Activated naive CD4-positive, alpha-beta T cell treated with Interleukin-2 at 50 U/mL for 16 hours (primary cell): ENCODE results near the gene FBXL17.

Experiments used
- DNase-seq: peaks from one replicate; pipeline ENCODE4 v3.0.0-alpha.2; 2020

Gene FBXL17

DNA sequence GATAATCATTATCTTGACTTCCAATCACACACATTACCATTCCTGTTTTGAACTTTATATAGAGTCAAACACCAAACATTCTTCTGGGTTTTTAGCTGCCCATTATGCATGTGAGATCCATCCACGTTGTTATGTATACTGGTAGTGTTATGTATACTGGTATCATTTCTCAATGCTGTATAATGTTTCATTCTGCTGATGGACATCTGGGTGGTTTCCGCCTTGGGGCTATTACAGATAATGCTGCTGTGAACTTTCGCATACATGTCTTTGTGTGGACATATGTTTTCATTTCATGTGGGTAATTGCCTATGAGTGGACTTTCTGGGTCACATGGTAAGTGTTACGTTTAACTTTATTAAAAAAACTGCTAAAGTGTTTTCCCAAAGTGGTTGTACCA, 493.4 kb downstream of the FBXL17 start:
- no peak for DNase-seq

DNA sequence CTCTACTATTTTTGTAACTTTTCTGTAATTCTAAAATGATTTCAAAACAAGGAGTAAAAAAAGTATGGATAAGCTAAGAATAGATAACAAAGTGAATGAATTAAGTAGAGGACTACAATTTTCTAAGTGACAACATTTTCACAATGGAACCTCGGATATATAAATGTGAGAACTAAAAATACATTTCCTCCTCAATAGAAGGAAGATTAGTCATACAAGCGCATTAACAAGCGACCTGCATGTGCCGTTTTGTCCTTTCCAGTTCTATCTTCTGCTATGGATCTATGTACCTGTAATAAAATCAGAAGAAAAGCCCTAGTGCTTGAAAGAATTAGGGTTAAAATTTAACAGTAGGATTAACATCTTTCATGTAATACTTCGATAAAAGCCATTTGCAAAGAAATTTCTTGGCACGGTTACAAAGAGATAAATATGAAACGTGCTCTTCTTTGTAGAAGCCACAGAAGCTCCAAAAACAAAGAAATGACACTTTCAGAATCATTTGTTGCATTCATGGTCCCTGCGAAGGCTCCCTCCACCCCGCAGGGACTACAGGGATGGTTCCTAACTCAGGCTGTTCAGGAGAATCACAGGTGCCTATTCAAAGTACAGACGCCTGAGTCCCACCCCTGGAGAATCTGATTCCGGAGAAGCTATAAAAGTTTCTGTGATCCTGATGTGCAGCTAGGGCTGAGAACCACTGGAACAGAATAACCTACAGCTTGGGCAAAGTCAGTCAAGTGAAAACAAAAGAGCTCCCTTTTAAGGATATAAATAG, 494.5 kb downstream of the FBXL17 start:
- DNase-seq: no peak

DNA sequence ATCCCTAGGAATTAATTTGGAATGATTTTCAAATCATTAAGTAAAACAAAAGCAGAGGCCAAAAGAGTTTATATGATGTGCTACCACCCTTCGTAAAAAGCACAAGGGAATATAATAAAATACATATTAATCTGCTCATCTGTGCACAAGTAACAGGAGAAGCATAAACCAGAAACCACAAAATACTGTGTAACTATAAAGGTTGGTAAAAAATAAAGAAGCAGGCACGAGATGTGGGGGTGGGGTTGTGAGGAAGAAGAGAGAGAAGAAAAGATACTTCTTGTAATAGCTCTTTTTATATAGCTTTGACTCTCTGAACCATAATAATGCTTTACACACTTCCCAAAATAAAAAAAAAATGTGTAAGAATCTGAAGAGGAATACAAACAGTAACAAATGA, 496.3 kb downstream of the FBXL17 start:
- DNase-seq: no peak

DNA sequence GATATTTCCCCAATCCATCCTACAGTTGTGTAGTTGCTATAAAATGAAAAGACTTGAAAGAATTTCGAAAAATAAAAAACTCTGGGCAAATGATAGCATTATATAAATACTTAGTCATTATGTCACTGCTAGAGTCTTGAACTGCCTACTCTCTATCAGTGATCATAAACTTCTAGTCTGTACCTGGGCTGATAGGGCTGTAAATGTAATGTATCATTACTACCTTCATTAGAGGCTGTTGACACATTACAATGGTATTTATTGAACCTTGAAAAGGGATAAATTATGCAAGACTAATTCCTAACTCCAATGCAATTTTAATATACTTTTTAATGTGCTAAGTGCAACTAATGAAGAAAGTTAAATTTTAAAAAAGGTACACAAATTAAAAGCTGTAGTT, 497.0 kb downstream of the FBXL17 start:
- no peak for DNase-seq

DNA sequence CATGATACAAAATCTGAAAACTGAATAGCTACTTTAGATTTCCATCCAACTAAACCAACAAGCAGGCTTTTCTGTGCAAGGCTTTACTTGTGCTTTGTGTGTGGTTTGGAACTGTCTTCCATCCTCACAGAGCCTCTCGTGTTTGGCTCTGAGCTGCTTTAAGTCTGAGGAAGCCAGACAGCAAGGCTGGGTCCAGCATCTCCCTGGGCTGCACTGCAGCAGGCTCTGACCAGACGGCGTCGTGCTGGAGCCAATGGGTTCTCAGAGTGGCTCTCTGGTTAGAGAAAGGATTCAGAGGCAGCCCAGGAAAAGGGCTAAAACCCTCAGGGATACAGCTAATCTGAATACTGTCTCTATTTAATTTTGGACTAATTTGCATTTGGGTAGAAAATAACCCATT, 503.2 kb downstream of the FBXL17 start:
- no peak for DNase-seq

DNA sequence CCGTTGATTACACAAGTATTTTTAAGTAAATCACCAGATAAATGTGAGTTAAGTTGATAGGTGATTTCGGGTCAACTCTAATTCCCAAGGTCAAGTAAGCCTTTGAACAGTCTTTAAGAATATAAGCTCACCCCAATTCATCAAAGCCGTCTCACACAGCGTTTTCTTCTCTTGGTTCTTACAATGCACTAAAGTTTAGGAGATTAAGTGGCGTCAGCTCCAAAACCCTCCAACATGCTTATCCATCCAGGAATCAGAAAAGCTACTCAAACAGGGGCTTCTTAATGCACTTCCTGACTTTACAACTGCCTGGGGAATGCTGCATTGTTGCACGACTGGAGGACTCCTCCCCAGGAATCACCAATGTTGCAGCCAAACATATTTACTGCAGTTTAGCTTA, 505.0 kb downstream of the FBXL17 start:
- no peak for DNase-seq

DNA sequence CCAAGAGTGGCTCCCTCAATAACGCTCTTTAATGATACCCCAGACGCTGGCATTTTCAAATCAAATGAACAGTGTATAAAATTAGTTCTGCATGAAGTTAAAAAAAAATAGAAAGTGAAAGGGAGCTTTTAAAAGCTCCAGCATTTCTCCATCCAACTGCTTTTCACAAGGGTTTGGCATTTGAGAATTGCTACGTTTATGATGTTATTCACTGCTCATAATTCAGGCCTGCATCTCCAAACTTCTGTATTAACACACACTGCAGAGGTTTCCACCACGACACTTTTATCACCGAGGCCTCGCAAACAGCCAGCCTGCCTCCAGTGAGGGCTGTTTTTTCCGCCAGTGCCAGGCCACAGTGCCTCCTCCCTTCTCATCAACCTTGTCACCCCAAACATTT, 505.6 kb downstream of the FBXL17 start:
- DNase-seq: no peak

DNA sequence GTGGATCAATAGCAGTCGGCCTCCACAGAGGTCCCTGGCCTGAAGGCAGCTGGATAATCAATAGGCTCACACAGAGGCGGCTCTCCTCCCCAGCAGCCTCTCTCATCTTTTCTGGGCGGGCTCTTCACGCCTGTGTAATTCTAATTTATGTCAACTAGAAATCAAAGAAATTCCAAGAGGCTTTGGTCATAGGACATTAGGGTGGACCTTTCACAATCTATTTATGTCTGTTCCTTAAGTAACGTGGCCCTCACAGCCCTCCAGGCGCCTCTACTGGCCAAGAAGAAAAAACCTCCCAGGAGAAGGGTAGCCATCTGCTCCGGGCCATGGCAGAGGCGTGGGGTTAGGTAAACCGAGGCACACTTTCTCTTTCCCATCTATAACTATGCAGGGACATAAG, 506.1 kb downstream of the FBXL17 start:
- DNase-seq: no peak

DNA sequence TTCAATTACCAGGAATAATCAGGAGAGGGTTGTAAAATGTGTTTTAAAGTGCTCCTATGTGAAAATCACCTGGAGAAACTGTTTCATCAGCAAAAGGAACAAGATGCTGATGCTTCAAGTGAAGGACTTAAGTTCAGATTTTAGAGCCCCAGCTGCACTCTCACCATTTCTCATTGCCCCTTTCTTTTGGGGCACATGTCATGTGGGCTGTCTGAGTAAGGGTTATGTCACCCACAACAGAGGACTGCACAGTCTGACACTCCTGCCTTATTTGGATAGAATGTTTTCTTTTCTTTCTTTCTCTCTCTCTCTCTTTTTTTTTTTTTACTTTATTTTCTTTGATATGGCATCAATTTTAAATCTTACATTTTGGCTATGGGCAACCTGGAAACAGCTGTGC, 507.1 kb downstream of the FBXL17 start:
- DNase-seq: no peak

DNA sequence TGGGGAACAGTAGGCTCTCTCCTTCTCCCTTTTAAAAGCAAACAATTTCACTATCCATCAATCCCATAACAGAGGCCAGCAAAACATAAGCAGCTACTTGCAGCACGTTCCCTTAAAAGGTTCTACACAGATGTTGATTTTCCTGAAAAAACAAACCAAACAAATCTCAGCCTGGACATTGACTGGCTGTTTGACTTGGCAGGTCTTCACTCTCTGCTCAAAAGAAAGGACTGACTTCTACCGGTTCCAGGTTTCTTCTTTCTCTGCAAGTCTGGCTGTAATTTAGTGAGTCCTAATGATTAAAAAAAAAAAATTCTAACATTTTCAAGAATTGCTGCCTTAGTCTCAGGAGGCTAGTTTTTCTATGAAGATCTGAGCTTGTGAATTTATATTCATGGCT, 508.0 kb downstream of the FBXL17 start:
- no peak for DNase-seq

DNA sequence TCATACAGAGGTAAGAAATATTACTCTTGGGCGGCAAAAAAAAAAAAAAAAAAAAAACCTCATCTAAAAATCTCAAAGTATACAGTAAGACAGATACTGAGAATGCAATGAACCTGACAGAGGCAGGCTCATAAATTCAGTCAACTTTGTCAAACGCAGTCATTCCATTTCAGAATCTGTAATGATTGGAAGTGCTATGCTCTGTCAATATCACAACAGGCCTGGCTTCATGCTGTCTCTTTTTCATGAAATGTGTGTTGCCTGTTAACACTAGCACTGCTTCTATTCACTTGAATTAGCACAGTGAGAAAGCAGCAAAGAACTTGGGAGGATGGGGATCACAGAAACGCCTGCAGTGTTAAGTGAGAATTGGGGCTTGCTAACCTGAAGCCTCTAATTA, 510.9 kb downstream of the FBXL17 start:
- no peak for DNase-seq

DNA sequence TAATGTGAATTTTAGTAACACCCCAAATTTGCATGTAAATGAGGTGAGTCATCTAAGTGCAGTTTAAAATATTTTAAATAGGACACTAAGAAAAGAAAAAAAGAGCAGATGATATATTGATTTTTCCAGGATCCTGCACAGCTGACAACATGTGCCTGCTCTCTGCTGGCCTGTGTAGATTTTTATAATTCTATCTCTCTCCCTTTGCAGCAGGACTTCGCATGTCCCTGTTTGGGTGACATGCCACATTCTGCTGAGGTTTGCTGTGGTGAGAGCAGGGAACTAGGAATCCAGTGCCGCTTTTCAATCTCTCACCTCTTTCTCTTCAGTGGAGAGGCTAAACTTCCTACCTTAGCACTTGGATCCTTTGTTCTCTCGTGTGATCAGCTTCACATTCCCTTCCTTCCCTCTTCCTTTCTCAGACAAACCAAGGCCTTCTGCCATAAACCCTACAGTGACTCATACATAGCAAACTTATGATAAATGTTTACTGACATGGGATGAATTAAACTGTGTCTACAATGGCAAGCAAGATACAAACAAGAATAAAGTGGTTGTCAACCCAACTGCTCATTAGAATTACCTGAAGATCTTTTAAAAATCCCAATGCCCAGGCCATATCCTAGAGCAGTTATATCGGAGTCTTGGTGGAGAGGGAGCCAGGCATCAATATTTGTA, 512.3 kb downstream of the FBXL17 start:
- no peak for DNase-seq

DNA sequence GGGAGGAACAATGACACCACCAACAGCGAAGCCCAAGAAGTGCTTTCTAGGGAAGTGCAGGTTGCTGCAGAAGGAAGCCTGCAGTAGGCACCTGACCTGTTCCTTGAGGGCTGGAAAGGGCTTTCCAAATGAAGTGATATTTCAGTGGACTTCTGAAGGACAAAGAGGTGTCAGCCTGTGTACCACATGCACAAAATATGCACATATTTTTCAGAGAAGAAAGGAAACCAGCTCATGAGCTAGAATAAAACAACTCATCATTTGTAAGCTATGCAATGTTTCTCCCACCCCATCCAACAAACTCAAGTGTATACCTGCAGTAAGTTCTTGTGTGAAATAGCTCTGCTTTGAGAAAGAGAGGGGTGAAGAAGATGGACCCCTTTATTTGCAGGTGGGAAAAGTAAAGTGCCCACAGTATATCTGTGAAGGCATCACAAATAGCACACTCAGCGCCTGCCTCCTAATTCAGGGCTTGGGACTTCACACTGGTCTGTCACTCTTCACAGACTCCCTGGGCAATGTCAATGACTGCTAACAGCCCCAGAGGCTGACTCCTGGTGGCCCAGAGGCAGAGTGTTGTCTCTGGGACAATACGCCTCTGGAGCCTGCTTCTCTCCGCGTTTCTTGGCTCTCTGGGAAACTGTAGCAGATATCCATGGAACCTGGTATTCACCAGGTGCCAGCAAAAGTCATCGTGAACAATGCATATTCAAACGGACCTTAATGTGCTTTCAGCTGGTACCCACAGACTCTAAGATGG, 513.1 kb downstream of the FBXL17 start:
- DNase-seq: no peak

DNA sequence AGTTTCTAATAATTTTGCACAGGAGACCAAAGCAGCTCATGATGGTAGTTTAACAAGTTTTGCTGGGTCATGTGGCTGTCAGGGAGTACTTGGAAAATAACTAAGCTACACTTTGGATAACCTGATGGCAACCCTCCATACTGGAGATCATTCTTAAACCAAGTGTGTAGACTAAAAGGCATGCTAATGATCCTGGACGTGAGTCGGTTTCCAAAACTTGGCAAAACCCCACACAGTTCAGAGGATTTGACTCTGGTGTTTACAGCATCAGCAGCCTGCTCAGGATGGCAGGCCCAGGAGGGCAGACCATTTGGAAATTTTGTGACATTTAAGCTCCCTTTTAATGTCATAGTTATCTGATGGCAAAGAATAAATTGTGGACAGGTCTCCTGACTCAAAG, 514.6 kb downstream of the FBXL17 start:
- no peak for DNase-seq

DNA sequence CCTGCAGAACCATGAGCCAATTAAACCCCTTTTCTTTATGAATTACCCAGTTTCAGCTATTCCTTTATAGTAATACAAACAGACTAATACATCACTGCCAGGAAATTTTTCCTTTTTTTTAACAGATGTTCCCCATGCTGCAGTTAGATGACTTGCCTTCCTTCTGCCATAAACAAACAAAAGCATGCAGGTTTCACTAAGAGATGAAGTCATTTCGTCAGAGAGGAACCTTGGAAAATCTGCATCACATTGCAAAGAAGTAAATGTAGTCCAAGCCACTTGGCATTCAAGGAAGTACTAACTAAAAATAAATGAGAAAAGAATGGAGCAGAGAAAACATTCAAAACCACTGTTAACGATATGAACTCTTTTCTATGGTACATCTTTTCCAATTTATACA, 517.1 kb downstream of the FBXL17 start:
- DNase-seq: no peak

DNA sequence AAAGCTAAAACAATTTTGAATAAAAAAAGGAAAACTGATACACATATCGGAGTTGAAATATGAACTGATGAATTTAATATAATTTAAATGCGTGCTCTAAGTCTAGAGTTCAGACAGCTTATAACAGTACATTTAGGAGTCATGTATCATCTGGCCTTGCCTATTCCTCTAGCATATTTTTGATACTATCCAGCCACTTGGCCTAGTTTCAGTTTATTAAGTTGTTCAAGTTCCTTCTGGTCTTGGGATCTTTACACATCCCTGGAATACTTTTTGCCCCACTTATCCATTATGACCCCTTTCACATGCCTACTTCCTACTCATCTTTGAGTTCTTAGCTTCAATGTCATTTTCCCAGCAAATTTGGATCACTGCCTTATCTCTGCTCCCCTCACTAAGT, 518.8 kb downstream of the FBXL17 start:
- DNase-seq: no peak

DNA sequence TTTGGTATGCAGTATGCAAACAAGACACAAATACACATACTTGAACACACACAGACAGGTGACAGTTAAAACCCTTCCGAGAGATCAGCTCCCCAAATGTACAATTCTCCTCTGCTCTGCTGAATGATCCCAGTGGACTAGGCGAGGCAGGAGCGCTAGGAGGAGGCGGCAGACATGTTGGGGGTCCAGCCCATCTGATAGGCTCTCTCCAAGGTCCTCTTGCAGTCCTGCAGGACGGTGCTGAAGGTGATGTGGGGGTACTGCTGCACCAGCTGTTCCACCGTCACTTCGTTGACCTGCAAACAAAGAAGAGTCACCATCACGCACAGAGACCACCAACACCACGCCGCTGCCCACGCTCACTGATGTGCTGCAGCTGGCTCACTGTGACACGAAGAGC, 520.3 kb downstream of the FBXL17 start:
- no peak for DNase-seq

DNA sequence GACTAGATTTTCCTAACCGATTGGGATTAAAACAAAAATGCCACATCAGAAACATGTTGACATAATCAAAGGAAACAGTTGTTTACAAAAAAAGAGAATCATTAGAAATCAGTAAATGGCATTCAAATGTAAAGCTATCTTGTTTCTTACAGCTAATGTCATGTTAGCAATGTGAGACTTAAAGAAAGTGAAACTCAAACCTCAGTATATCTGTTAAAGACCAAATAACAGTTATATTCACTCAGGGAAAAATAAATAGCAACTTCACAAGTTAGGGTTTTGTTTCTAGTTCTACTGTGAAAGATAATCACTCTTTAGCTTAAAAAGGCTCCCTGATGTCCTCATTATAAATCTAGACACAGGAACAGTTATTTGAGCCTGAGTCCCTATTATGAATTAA, 521.9 kb downstream of the FBXL17 start:
- DNase-seq: no peak

DNA sequence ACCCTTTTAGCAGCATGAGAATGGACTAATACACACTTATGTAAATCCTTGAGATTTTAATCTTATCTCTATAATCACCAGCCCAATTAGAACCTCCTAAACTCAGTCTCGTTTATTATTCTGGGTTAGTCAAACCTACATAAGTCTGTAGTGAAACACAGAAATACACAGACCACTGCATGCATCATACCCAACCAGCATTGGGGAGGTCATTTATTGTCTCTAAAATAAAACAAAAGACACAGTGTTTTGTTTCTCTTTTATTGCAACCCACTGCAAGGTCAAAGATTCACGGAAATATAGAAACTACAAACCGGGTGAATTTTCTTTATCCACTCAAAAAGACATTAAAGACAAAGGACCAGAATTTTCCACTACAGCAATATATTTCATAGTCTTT, 523.1 kb downstream of the FBXL17 start:
- DNase-seq: no peak

DNA sequence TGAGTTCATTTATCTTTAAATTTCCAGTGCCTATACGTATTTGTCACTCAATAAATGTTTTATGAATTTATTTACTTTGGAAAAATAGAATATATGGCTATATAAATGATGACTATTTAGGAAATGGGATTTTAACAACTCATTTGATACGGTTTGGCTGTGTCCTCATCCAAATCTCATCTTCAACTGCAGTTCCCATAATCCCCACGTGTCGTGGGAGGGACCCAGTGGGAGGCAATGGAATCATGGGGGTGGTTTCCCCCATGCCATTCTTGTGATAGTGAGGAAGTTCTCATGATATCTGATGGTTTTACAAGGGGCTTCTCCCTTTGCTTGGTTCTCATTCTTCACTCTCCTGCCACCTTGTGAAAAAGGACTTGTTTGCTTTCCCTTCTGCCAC, 523.6 kb downstream of the FBXL17 start:
- DNase-seq: no peak

DNA sequence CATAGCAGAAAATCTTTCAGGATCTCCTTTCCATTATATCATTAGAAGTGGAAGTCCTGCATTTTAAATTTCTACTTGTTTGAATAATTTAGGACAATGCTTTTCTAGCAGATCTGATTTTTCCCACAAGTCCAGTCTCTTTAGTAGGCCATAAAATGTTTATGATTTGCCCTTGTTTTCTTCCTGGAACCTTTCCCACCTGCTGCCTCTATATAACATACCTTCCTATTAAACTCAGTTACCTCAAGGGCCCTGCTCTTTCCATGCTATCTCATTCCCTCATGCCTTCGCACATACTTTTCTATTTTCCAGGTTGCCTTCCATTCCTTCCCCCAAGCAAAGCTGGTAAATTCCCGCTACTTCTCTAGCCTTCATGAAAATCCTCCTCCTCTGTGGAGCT, 524.1 kb downstream of the FBXL17 start:
- DNase-seq: no peak

DNA sequence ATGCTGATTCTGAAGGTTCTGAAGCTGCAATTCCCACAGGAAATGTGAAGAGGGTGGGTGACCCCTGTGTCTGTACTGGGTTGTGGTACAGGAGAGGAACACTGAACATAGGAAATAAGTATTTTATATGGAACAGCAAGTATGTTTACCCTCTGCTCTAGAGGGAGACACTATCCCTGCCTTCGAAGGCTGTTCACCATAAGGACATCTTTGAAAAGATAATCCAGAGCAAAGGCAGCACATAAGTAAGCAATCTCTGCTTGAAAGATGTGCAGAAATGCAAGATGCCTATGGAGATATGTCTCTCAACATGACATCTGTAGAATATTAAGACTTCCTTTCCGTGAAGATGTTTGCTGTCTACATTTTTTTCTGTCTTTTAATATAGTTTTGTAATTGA, 526.7 kb downstream of the FBXL17 start:
- no peak for DNase-seq

DNA sequence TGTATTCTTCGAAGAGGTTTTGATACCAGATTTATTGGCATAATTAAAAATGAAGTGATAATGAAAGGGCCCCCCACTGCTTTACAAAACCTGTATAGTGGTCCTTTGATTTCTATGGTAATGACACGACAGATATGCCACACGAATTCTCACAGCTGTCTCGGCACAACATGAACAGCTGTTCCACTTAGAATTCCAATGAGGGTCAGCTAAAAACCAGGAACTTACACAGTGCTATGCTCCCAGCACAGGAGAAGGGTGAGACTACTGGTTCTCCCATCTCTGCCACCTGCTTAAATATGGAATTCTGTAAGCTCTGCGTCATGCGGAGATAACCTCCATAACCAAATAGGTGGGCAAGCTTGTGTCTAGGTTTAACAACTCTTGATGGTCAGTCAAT, 528.2 kb downstream of the FBXL17 start:
- DNase-seq: no peak

DNA sequence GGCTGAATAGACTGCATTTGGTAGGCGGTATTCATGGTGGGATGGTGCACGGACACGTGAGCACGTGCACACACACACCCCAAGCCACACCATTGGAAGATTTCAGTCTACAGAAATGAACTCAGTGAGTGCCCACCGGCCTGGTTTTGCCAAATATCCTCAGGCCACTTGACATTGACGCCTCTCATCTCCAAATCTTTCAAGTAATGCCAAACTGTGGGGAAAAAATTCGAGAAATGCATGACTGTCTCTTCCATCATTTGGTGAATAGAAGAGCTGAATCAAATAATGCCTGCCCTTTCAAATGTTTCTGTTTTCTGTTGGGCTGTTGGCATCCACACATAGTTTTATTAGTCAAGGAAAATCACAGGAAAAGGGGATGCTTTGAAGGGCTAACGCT, 528.9 kb downstream of the FBXL17 start:
- no peak for DNase-seq
